Bronchial epithelial cell (primary cell): ENCODE results near the gene SRSF9. TPM values are rescaled to one million over a fixed set of nuclear protein-coding genes. Genes with fewer than 3 reads are reported as not detected.
A peak's percentile ranks its signal among the peaks of the same experiment; 100 is the strongest.
"Not testable (repeated sequence)": the region's sequence is repeated elsewhere in the genome, so short reads cannot be mapped to it uniquely, and the experiment has no call there.

ENCODE experiments used
- DNase-seq: peaks from one replicate; pipeline ENCODE4 v3.0.0-alpha.2; 2010; ENCODE audit warnings: low read depth
- FAIRE-seq: peaks from 2 replicates; lab custom pipeline; 2011; peaks lifted over from hg19 to GRCh38; lab: Jason Lieb, UNC
- H3K27me3 ChIP-seq: 2 replicates; pipeline ENCODE4 v1.5.1; 2011; ENCODE audit warnings: low read length; ENCODE audit not compliant: control insufficient read depth, insufficient read depth
- H3K36me3 ChIP-seq: 2 replicates; pipeline ENCODE4 v1.5.1; 2011; ENCODE audit warnings: low read length; ENCODE audit not compliant: control insufficient read depth, insufficient read depth
- H3K4me3 ChIP-seq: 2 replicates; pipeline ENCODE4 v1.5.1; 2011; ENCODE audit warnings: mild to moderate bottlenecking, low read depth, low read length, control low read depth
- CTCF ChIP-seq: IDR thresholded peaks from 2 replicates; pipeline ENCODE4 v1.5.1; 2011; ENCODE audit warnings: mild to moderate bottlenecking, moderate library complexity, low read length, control low read depth, inconsistent platforms; ENCODE audit not compliant: insufficient read depth, severe bottlenecking
- total RNA-seq: library from RNA; depleted of rRNA; stranded (reverse); fragments of >200 nt; gene quantifications from 2 replicates; pipeline ENCODE4 v1.2.1, GENCODE V29; 2014

The SRSF9 gene
- total RNA-seq = 325 and 349 TPM in 2 replicates

GRCh38 chr12:120469450-120470149 is at the start of gene SRSF9:
SRSF9 (minus strand) TSS chr12:120469748; CDS start chr12:120469609, 139 bp downstream.
- peak within 1 kb of the TSS; percentile 92 for H3K4me3 ChIP-seq
- TF ChIP-seq CTCF = peak; percentile 100
- no peak for FAIRE-seq
- no peaks in the 10 kb centered on the region for H3K27me3 ChIP-seq
- peaks cover 10% of the 10 kb centered on the region for H3K36me3 ChIP-seq
- DNase-seq = peak; percentile 88

- not testable (repeated sequence) for H3K27me3 ChIP-seq, DNase-seq, H3K36me3 ChIP-seq, FAIRE-seq, H3K4me3 ChIP-seq
These were observed 49.8 kb upstream of the SRSF9 start for GRCh38 chr12:120519324-120519723.

- Histone ChIP-seq H3K27me3 (no peaks in the 10 kb centered on the region), H3K36me3 (peaks cover 6% of the 10 kb centered on the region), H3K4me3 (no peak overlapping the region)
- DNase-seq (no peak), FAIRE-seq (no peak)
- TF ChIP-seq CTCF = no peak
These were observed 45.9 kb upstream of the SRSF9 start for GRCh38 chr12:120515496-120515895.

- H3K4me3 ChIP-seq = no peak overlapping the region
- DNase-seq (no peak), FAIRE-seq (no peak)
- H3K36me3 ChIP-seq = peaks cover 6% of the 10 kb centered on the region
- no peaks in the 10 kb centered on the region for H3K27me3 ChIP-seq
- TF ChIP-seq CTCF = no peak
These were observed 44.5 kb upstream of the SRSF9 start for GRCh38 chr12:120514002-120514401.

GRCh38 chr12:120508537-120508936 is 39.0 kb upstream of the SRSF9 start:
- Histone ChIP-seq H3K27me3 (no peaks in the 10 kb centered on the region), H3K36me3 (peaks cover 1% of the 10 kb centered on the region), H3K4me3 (no peak overlapping the region)
- DNase-seq = no peak
- no peak for FAIRE-seq
- no peak for TF ChIP-seq CTCF

GRCh38 chr12:120504587-120504986 is 35.0 kb upstream of the SRSF9 start:
- FAIRE-seq (no peak), DNase-seq (no peak)
- TF ChIP-seq CTCF = no peak
- H3K36me3 ChIP-seq = peaks cover 2% of the 10 kb centered on the region
- H3K27me3 ChIP-seq = no peaks in the 10 kb centered on the region
- H3K4me3 ChIP-seq = no peak overlapping the region
